Mammary epithelial cell (primary cell): ENCODE measurements around the gene TEKT5.

Experiments used
- CTCF ChIP-seq, 2 donors: IDR thresholded peaks in 1 of 2; conservative IDR thresholded peaks in 1 of 2; 2 replicates each; pipeline ENCODE4 v1.5.1; 2011 to 2012; ENCODE audit warnings: inconsistent platforms in 2 of 2, low read length in 2 of 2, mild to moderate bottlenecking in 2 of 2, control low read depth in 1 of 2, low read depth in 1 of 2; ENCODE audit not compliant: insufficient read depth in 1 of 2; ENCODE audit errors: extremely low read depth in 1 of 2
- EZH2 ChIP-seq: IDR thresholded peaks from 2 replicates; pipeline ENCODE4 v1.6.1; 2012; ENCODE audit warnings: low read length, inconsistent platforms, borderline replicate concordance

- no peak for TF ChIP-seq CTCF (conservative IDR thresholded peaks at IDR 0.05 in 1 of 2, IDR thresholded peaks at IDR 0.05 in 1 of 2; ENCODE audit: extremely low read depth in 1 of 2, insufficient read depth in 1 of 2, low read depth in 1 of 2, low read length in 2 of 2)
- no peak for TF ChIP-seq EZH2
These were observed 56.6 kb downstream of the TEKT5 start for GRCh38 chr16:10638101-10638500.
